Activated T-helper 2 cell treated with anti-CD3 and anti-CD28 coated beads, Interferon-gamma antibody, Interleukin-2, Interleukin-4, amounts not matched to agents 10 μg/mL and 5 μg/mL and 100 μg/mL, durations not matched to agents 14 hours and 24 hours and 36 hours (primary cell): Measurements from ENCODE around the gene ARHGAP1. TPM values are rescaled to one million over a fixed set of nuclear protein-coding genes. Genes with fewer than 3 reads are reported as not detected.

Source experiments
- DNase-seq: peaks from one replicate; pipeline ENCODE4 v3.0.0; 2021; ENCODE audit warnings: low spot score
- H3K27ac Mint-ChIP-seq: one replicate; pipeline ENCODE4 v1.8.0; 2021; ENCODE audit warnings: mixed read lengths
- H3K27me3 Mint-ChIP-seq: one replicate; pipeline ENCODE4 v1.8.0; 2021; ENCODE audit warnings: low read depth, mixed read lengths
- H3K36me3 Mint-ChIP-seq: one replicate; pipeline ENCODE4 v1.8.0; 2021; ENCODE audit warnings: low read depth, mixed read lengths
- H3K4me1 Mint-ChIP-seq: one replicate; pipeline ENCODE4 v1.8.0; 2021; ENCODE audit warnings: low read depth, mixed read lengths
- H3K4me3 Mint-ChIP-seq: one replicate; pipeline ENCODE4 v1.8.0; 2021; ENCODE audit warnings: low read depth, mild to moderate bottlenecking, moderate library complexity, mixed read lengths
- H3K9me3 Mint-ChIP-seq: one replicate; pipeline ENCODE4 v1.8.0; 2021; ENCODE audit warnings: mixed read lengths
- intact Hi-C: fragments of 100-400 bp; cut with micrococcal nuclease; formaldehyde crosslinking; loops from one replicate; pipeline ENCODE4 v1.15.1; 2023
- total RNA-seq: library from RNA; stranded (reverse); gene quantifications from 2 replicates; pipeline ENCODE4 v1.2.3, GENCODE V29; 2022

The ARHGAP1 gene
- total RNA-seq, result 58.8 and 66.8 TPM in 2 replicates

DNA sequence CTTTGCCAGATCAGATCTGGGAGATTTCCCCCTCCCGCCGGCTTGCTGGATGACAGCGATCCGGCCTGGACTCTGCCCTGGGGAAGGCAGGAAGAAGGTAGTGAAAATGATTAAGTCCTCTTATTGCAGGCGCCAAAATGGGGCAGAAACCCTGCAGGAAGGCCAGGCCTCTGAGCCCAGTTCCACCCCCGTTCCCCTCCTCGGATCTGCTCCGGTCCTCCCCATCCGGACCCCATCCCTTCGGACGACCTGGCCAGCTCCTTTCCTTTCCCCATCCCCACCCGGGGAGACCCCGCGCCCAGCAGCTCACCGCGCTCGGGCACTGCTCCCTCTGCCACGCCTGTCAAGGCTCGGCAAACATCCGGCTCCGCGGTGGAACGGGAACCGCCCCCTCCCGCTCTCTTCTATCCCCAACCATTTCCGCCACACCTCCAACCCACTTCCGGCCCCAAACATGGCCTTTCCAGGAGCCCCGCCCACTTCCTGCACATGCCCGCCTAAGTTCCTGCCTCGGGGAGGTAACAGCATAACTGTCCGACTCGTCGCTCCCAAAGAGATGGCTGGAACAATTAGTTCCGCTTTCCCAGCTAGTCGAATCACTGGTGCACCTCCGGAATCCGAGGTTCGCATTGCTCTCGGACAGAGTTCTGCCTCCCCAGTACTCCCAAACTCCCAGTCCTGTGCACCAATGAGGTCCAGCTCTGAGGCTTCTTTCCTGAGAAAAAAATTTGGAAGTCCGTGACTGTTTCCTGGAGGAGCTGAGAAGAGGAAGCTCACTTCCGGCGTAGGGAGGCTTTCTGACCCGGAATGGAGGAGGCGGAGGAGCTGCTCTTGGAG, at the start of gene ARHGAP1, which contains the start of gene ZNF408:
TSS of gene ARHGAP1 (minus strand) at position 379 of the 837 bp plus-strand sequence. CDS start 4,512 bp downstream, outside the sequence.
TSS of gene ZNF408 (plus strand) at position 791 of the 837 bp plus-strand sequence. CDS start at position 808, 17 bp downstream.
- intact Hi-C loops, result loop anchor here (1.0 to 10.0 kb wide), 6 partner anchors 83 to 574 kb away; partner anchors contain the start of genes ATG13, CKAP5, CSTPP1 and HARBI1
- Mint-ChIP-seq H3K4me3 (peak within 1 kb of the TSS; percentile 96), H3K36me3 (peaks cover 45% of the 10 kb centered on the region), H3K27ac (peak within 1 kb of the TSS; percentile 92), H3K27me3 (no peaks in the 10 kb centered on the region), H3K4me1 (peaks cover 28% of the 10 kb centered on the region), H3K9me3 (no peaks in the 10 kb centered on the region)
- DNase-seq, result peak; percentile 99

- Mint-ChIP-seq H3K4me1 (no peaks in the 10 kb centered on the region), H3K27me3 (no peaks in the 10 kb centered on the region), H3K9me3 (no peaks in the 10 kb centered on the region), H3K4me3 (no peak overlapping the region), H3K27ac (no peak overlapping the region), H3K36me3 (peaks cover 86% of the 10 kb centered on the region)
- intact Hi-C loops, result no loop called here
- no peak for DNase-seq
Measured at GRCh38 chr11:46747150-46747549, 46.7 kb upstream of the ARHGAP1 start.

DNA sequence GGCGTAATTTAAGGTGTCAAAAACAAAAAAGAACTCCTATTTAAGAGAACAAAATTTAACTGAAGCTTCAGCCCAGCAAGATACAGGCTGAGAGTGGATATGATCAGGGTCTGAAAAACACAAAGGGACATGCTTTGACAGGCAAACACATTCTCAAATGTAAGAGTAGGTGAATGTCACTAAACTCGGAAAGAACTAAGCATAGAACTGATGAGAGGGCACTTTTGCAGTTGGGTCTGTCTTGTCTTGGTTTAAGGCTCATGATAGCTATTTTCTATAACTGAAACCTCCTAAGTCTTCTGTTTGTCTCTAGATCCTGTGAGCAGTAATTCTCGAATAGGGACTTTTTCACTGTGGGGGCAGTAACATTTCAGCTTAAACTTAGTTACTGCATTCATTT, 45.6 kb upstream of the ARHGAP1 start:
- Mint-ChIP-seq H3K9me3 (no peaks in the 10 kb centered on the region), H3K27ac (no peak overlapping the region), H3K4me3 (no peak overlapping the region), H3K36me3 (peaks cover 89% of the 10 kb centered on the region), H3K27me3 (no peaks in the 10 kb centered on the region), H3K4me1 (no peaks in the 10 kb centered on the region)
- intact Hi-C loops, result no loop called here
- no peak for DNase-seq

DNA sequence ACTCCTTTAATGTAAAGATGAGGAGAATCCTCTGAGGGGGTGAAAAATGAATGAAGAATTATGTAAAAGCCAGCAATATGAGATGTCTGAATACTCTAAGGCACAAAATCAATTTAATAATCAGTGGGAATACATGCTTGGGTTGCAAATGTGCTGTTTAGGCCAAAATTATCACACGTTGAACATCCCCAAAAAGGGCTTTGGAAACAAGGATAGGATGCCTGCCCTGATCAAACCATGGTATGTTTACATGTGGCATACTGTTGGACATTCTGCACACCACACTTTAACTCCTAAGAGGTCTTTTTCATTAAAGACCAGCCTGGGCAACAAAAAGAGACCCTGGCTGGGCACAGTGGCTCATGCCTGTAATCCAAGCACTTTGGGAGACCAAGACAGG, 44.9 kb upstream of the ARHGAP1 start:
- no peaks in the 10 kb centered on the region for H3K4me1 Mint-ChIP-seq
- no peaks in the 10 kb centered on the region for H3K27me3 Mint-ChIP-seq
- no peak overlapping the region for H3K27ac Mint-ChIP-seq
- no peak overlapping the region for H3K4me3 Mint-ChIP-seq
- no peaks in the 10 kb centered on the region for H3K9me3 Mint-ChIP-seq
- DNase-seq, result no peak
- intact Hi-C loops, result no loop called here
- H3K36me3 Mint-ChIP-seq, result peaks cover 86% of the 10 kb centered on the region

- no peak for DNase-seq
- Mint-ChIP-seq H3K4me3 (no peak overlapping the region), H3K27ac (no peak overlapping the region), H3K9me3 (no peaks in the 10 kb centered on the region), H3K27me3 (no peaks in the 10 kb centered on the region), H3K36me3 (peaks cover 74% of the 10 kb centered on the region), H3K4me1 (no peaks in the 10 kb centered on the region)
- intact Hi-C loops, result no loop called here
Measured at GRCh38 chr11:46743693-46744339, 43.4 kb upstream of the ARHGAP1 start.

GRCh38 chr11:46743043-46743442, 42.6 kb upstream of the ARHGAP1 start:
- H3K9me3 Mint-ChIP-seq, result no peaks in the 10 kb centered on the region
- H3K27ac Mint-ChIP-seq, result no peak overlapping the region

GRCh38 chr11:46741600-46742484, 41.4 kb upstream of the ARHGAP1 start:
- Mint-ChIP-seq H3K27me3 (no peaks in the 10 kb centered on the region), H3K36me3 (peaks cover 59% of the 10 kb centered on the region)

More at GRCh38 chr11:46743043-46743442, 42.6 kb upstream of the ARHGAP1 start:
- no peak for DNase-seq
- intact Hi-C loops, result no loop called here
- Mint-ChIP-seq H3K36me3 (peaks cover 71% of the 10 kb centered on the region), H3K4me3 (no peak overlapping the region), H3K4me1 (no peaks in the 10 kb centered on the region), H3K27me3 (no peaks in the 10 kb centered on the region)

DNA sequence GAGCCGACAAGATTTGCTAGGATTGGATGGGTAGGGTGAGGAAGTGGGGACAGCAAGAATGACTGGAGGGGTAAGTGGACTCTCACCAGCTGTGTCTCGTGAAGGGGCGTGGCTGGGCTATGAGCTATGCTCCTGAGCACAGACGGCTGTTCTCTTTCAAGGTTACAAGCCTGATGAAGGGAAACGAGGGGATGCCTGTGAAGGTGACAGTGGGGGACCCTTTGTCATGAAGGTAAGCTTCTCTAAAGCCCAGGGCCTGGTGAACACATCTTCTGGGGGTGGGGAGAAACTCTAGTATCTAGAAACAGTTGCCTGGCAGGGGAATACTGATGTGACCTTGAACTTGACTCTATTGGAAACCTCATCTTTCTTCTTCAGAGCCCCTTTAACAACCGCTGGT, 38.5 kb upstream of the ARHGAP1 start:
- Mint-ChIP-seq H3K27me3 (no peaks in the 10 kb centered on the region), H3K9me3 (no peaks in the 10 kb centered on the region), H3K27ac (no peak overlapping the region), H3K4me3 (no peak overlapping the region), H3K4me1 (no peaks in the 10 kb centered on the region), H3K36me3 (peaks cover 32% of the 10 kb centered on the region)
- intact Hi-C loops, result no loop called here
- no peak for DNase-seq

More at GRCh38 chr11:46741600-46742484, 41.4 kb upstream of the ARHGAP1 start:
- Mint-ChIP-seq H3K27ac (no peak overlapping the region), H3K9me3 (no peaks in the 10 kb centered on the region), H3K4me3 (no peak overlapping the region), H3K4me1 (no peaks in the 10 kb centered on the region)
- intact Hi-C loops, result no loop called here
- no peak for DNase-seq

- H3K36me3 Mint-ChIP-seq, result peaks cover 20% of the 10 kb centered on the region
- intact Hi-C loops, result no loop called here
Measured at GRCh38 chr11:46737699-46738098, 37.3 kb upstream of the ARHGAP1 start.

GRCh38 chr11:46736615-46737014, 36.2 kb upstream of the ARHGAP1 start:
- no peak for DNase-seq
- no peaks in the 10 kb centered on the region for H3K9me3 Mint-ChIP-seq
- no peaks in the 10 kb centered on the region for H3K27me3 Mint-ChIP-seq
- no peak overlapping the region for H3K27ac Mint-ChIP-seq
- intact Hi-C loops, result no loop called here
- peaks cover 9% of the 10 kb centered on the region for H3K36me3 Mint-ChIP-seq
- H3K4me3 Mint-ChIP-seq, result no peak overlapping the region
- H3K4me1 Mint-ChIP-seq, result no peaks in the 10 kb centered on the region

More at GRCh38 chr11:46737699-46738098, 37.3 kb upstream of the ARHGAP1 start:
- Mint-ChIP-seq H3K9me3 (no peaks in the 10 kb centered on the region), H3K27ac (no peak overlapping the region), H3K4me3 (no peak overlapping the region), H3K4me1 (no peaks in the 10 kb centered on the region), H3K27me3 (no peaks in the 10 kb centered on the region)
- DNase-seq, result no peak

GRCh38 chr11:46736146-46736545, 35.7 kb upstream of the ARHGAP1 start:
- no peaks in the 10 kb centered on the region for H3K9me3 Mint-ChIP-seq
- no peak overlapping the region for H3K4me3 Mint-ChIP-seq
- no peaks in the 10 kb centered on the region for H3K4me1 Mint-ChIP-seq
- no peak overlapping the region for H3K27ac Mint-ChIP-seq
- H3K36me3 Mint-ChIP-seq, result peaks cover 5% of the 10 kb centered on the region
- no peaks in the 10 kb centered on the region for H3K27me3 Mint-ChIP-seq
- intact Hi-C loops, result no loop called here
- DNase-seq, result no peak

DNA sequence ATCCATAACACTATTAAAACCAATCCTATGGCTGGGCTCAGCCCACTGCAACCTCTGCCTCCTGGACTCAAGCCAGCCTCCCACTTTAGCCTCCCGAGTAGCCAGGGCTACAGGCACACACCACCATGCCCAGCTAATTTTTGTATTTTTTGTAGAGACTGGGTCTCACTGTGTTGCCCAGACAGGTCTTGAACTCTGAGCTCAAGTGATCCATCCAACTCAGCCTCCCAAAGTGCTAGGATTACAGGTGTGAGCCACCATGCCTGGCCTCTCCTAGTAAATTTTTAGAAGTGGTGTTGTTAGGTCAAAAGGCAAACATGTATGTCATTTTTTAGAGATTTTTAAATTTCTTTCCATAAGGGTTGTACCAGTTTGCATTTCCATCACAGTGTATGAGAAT, 32.8 kb upstream of the ARHGAP1 start:
- Mint-ChIP-seq H3K9me3 (no peaks in the 10 kb centered on the region), H3K36me3 (no peaks in the 10 kb centered on the region)
- intact Hi-C loops, result no loop called here

More for the DNA sequence above, 32.8 kb upstream of the ARHGAP1 start:
- no peak for DNase-seq
- H3K4me3 Mint-ChIP-seq, result no peak overlapping the region
- H3K4me1 Mint-ChIP-seq, result no peaks in the 10 kb centered on the region
- H3K27me3 Mint-ChIP-seq, result no peaks in the 10 kb centered on the region
- H3K27ac Mint-ChIP-seq, result no peak overlapping the region
